Mesendoderm (in vitro differentiated cells): ENCODE measurements around the gene HTR3B.
"Not testable (repeated sequence)": the region's sequence is repeated elsewhere in the genome, so short reads cannot be mapped to it uniquely, and the experiment has no call there.

Source experiments
- DNase-seq: peaks from one replicate; pipeline ENCODE4 v3.0.0; 2013
- H2AK5ac ChIP-seq: 2 replicates; pipeline ENCODE4 v1.6.1; 2013; ENCODE audit warnings: low read length, inconsistent platforms
- H2BK120ac ChIP-seq: 2 replicates; pipeline ENCODE4 v1.6.1; 2013; ENCODE audit warnings: low read depth, mild to moderate bottlenecking, low read length, moderate library complexity, mixed read lengths
- H2BK15ac ChIP-seq: replicated peaks from 2 replicates; pipeline ENCODE4 v1.6.1; 2013; ENCODE audit warnings: low read depth, mild to moderate bottlenecking, moderate library complexity
- H2BK5ac ChIP-seq: 2 replicates; pipeline ENCODE4 v1.6.1; 2013; ENCODE audit warnings: low read length, inconsistent platforms
- H3K18ac ChIP-seq: 2 replicates; pipeline ENCODE4 v1.6.1; 2013; ENCODE audit warnings: mild to moderate bottlenecking, low read length, mixed read lengths
- H3K23ac ChIP-seq: one replicate; pipeline ENCODE4 v1.6.1; 2013; ENCODE audit warnings: low read length
- H3K27ac ChIP-seq: 2 replicates; pipeline ENCODE4 v1.5.1; 2013; ENCODE audit warnings: low read depth, mild to moderate bottlenecking, inconsistent platforms, low read length, moderate library complexity
- H3K27me3 ChIP-seq: 2 replicates; pipeline ENCODE4 v1.6.1; 2013; ENCODE audit warnings: low read length, control low read depth, mild to moderate bottlenecking, inconsistent platforms; ENCODE audit not compliant: insufficient read depth, poor library complexity
- H3K36me3 ChIP-seq: 2 replicates; pipeline ENCODE4 v1.6.1; 2013; ENCODE audit warnings: low read length, inconsistent platforms; ENCODE audit not compliant: control insufficient read depth, insufficient read depth
- H3K4ac ChIP-seq: one replicate; pipeline ENCODE4 v1.6.1; 2013; ENCODE audit warnings: low read depth, mild to moderate bottlenecking, low read length, moderate library complexity
- H3K4me1 ChIP-seq: 2 replicates; pipeline ENCODE4 v1.6.1; 2013; ENCODE audit warnings: low read depth, low read length, inconsistent platforms; ENCODE audit not compliant: control insufficient read depth
- H3K4me2 ChIP-seq: 2 replicates; pipeline ENCODE4 v1.6.1; 2013; ENCODE audit warnings: low read length
- H3K4me3 ChIP-seq: 2 replicates; pipeline ENCODE4 v1.5.1; 2013; ENCODE audit warnings: mild to moderate bottlenecking, low read length
- H3K56ac ChIP-seq: one replicate; pipeline ENCODE4 v1.6.1; 2013; ENCODE audit warnings: low read length
- H3K79me1 ChIP-seq: 2 replicates; pipeline ENCODE4 v1.6.1; 2013; ENCODE audit warnings: low read length, inconsistent platforms
- H3K79me2 ChIP-seq: 2 replicates; pipeline ENCODE4 v1.6.1; 2013; ENCODE audit warnings: mild to moderate bottlenecking, low read length; ENCODE audit not compliant: control insufficient read depth, insufficient read depth
- H3K9ac ChIP-seq: 2 replicates; pipeline ENCODE4 v1.6.1; 2013; ENCODE audit warnings: low read length, inconsistent platforms
- H4K5ac ChIP-seq: one replicate; pipeline ENCODE4 v1.6.1; 2013; ENCODE audit warnings: low read length
- H4K8ac ChIP-seq: one replicate; pipeline ENCODE4 v1.6.1; 2013; ENCODE audit warnings: low read depth, mild to moderate bottlenecking, control low read depth, low read length, moderate library complexity
- WGBS: extraction: QIAGEN DNeasy Blood & Tissue Kit; methylation state at CpG from one replicate; pipeline ENCODE4 v1.1.7; 2013; ENCODE audit warnings: low lambda C conversion rate, missing lambda C conversion rate; ENCODE audit not compliant: insufficient coverage; ENCODE audit errors: extremely low coverage; 5-methylcytosine and 5-hydroxymethylcytosine counted together

Gene HTR3B

GRCh38 chr11:113906516-113906915 is 1.9 kb downstream of the HTR3B start:
- Histone ChIP-seq H3K79me1 (no peaks in the 10 kb centered on the region), H2AK5ac (no peak overlapping the region), H3K27ac (no peak overlapping the region), H3K4me3 (no peak overlapping the region), H2BK15ac (no peak overlapping the region), H3K9ac (no peak overlapping the region), H3K27me3 (no peaks in the 10 kb centered on the region), H3K36me3 (no peaks in the 10 kb centered on the region), H3K18ac (no peak overlapping the region), H3K79me2 (no peaks in the 10 kb centered on the region), H3K4ac (no peak overlapping the region), H3K23ac (no peak overlapping the region), H4K5ac (no peak overlapping the region), H2BK120ac (no peak overlapping the region), H2BK5ac (no peak overlapping the region), H3K4me1 (no peaks in the 10 kb centered on the region), H3K4me2 (no peak overlapping the region), H3K56ac (no peak overlapping the region), H4K8ac (no peak overlapping the region)
- no CpG with 5 or more reads among the region's 2 CpGs for WGBS
- DNase-seq, result no peak

GRCh38 chr11:113907152-113907551 is 2.6 kb downstream of the HTR3B start:
- no peak overlapping the region for H3K4me2 ChIP-seq

GRCh38 chr11:113907681-113908080 is 3.1 kb downstream of the HTR3B start:
- H3K4me3 ChIP-seq, result no peak overlapping the region
- H3K4me2 ChIP-seq, result no peak overlapping the region
- H2BK15ac ChIP-seq, result no peak overlapping the region
- no peak for DNase-seq
- H3K4me1 ChIP-seq, result no peaks in the 10 kb centered on the region
- H2BK120ac ChIP-seq, result no peak overlapping the region
- H3K18ac ChIP-seq, result no peak overlapping the region
- no peaks in the 10 kb centered on the region for H3K36me3 ChIP-seq
- no peaks in the 10 kb centered on the region for H3K79me1 ChIP-seq
- H3K27me3 ChIP-seq, result no peaks in the 10 kb centered on the region
- H3K23ac ChIP-seq, result no peak overlapping the region
- H3K56ac ChIP-seq, result no peak overlapping the region
- H2BK5ac ChIP-seq, result no peak overlapping the region
- no peak overlapping the region for H4K5ac ChIP-seq
- no peaks in the 10 kb centered on the region for H3K79me2 ChIP-seq
- no peak overlapping the region for H4K8ac ChIP-seq
- no peak overlapping the region for H2AK5ac ChIP-seq
- no peak overlapping the region for H3K4ac ChIP-seq
- no peak overlapping the region for H3K27ac ChIP-seq
- WGBS, result no CpG with 5 or more reads among the region's 8 CpGs
- no peak overlapping the region for H3K9ac ChIP-seq

More at GRCh38 chr11:113907152-113907551, 2.6 kb downstream of the HTR3B start:
- Histone ChIP-seq H3K27me3 (no peaks in the 10 kb centered on the region), H3K79me2 (no peaks in the 10 kb centered on the region), H3K23ac (no peak overlapping the region), H3K9ac (no peak overlapping the region), H3K36me3 (no peaks in the 10 kb centered on the region), H3K4ac (no peak overlapping the region), H3K4me1 (no peaks in the 10 kb centered on the region), H2BK120ac (no peak overlapping the region), H2AK5ac (no peak overlapping the region), H3K79me1 (no peaks in the 10 kb centered on the region), H3K56ac (no peak overlapping the region), H3K4me3 (no peak overlapping the region), H2BK15ac (no peak overlapping the region), H4K5ac (no peak overlapping the region), H2BK5ac (no peak overlapping the region), H3K27ac (no peak overlapping the region), H4K8ac (no peak overlapping the region), H3K18ac (no peak overlapping the region)
- no peak for DNase-seq
- no CpG with 5 or more reads among the region's 1 CpG for WGBS

GRCh38 chr11:113908098-113908497 is 3.5 kb downstream of the HTR3B start:
- no peak overlapping the region for H3K4me3 ChIP-seq
- no peak overlapping the region for H3K27ac ChIP-seq
- no peak overlapping the region for H3K23ac ChIP-seq
- no peak overlapping the region for H3K4ac ChIP-seq
- WGBS, result no CpG with 5 or more reads among the region's 9 CpGs
- H3K18ac ChIP-seq, result no peak overlapping the region
- H2AK5ac ChIP-seq, result no peak overlapping the region
- H3K79me1 ChIP-seq, result no peaks in the 10 kb centered on the region
- H3K4me2 ChIP-seq, result no peak overlapping the region
- H3K56ac ChIP-seq, result no peak overlapping the region
- H3K9ac ChIP-seq, result no peak overlapping the region
- no peaks in the 10 kb centered on the region for H3K36me3 ChIP-seq
- no peak for DNase-seq
- no peaks in the 10 kb centered on the region for H3K4me1 ChIP-seq
- H4K5ac ChIP-seq, result no peak overlapping the region
- H3K27me3 ChIP-seq, result no peaks in the 10 kb centered on the region
- H2BK5ac ChIP-seq, result no peak overlapping the region
- no peak overlapping the region for H4K8ac ChIP-seq
- H3K79me2 ChIP-seq, result no peaks in the 10 kb centered on the region
- no peak overlapping the region for H2BK15ac ChIP-seq
- H2BK120ac ChIP-seq, result no peak overlapping the region

GRCh38 chr11:113911491-113911890 is 6.9 kb downstream of the HTR3B start:
- H4K8ac ChIP-seq, H3K4ac ChIP-seq, H3K4me2 ChIP-seq, H2BK5ac ChIP-seq, H3K36me3 ChIP-seq, H3K4me1 ChIP-seq, H3K27ac ChIP-seq, H3K9ac ChIP-seq, H3K4me3 ChIP-seq, H3K27me3 ChIP-seq, H3K56ac ChIP-seq, H3K23ac ChIP-seq, H2BK120ac ChIP-seq, H2BK15ac ChIP-seq, H4K5ac ChIP-seq, H3K79me1 ChIP-seq, H3K18ac ChIP-seq, DNase-seq, H3K79me2 ChIP-seq, H2AK5ac ChIP-seq: not testable (repeated sequence)
- WGBS, result no CpG with 5 or more reads among the region's 9 CpGs

GRCh38 chr11:113923572-113923971 is 19.0 kb downstream of the HTR3B start:
- H2AK5ac ChIP-seq, result no peak overlapping the region
- H3K4me2 ChIP-seq, result no peak overlapping the region
- H3K56ac ChIP-seq, result no peak overlapping the region
- no peaks in the 10 kb centered on the region for H3K79me2 ChIP-seq
- DNase-seq, result no peak
- H4K8ac ChIP-seq, result no peak overlapping the region
- H2BK120ac ChIP-seq, result no peak overlapping the region
- H2BK15ac ChIP-seq, result no peak overlapping the region
- H4K5ac ChIP-seq, result no peak overlapping the region
- H3K4me1 ChIP-seq, result no peaks in the 10 kb centered on the region
- H2BK5ac ChIP-seq, result no peak overlapping the region
- no peak overlapping the region for H3K4ac ChIP-seq
- no peaks in the 10 kb centered on the region for H3K79me1 ChIP-seq
- no CpG with 5 or more reads among the region's 2 CpGs for WGBS
- H3K36me3 ChIP-seq, result no peaks in the 10 kb centered on the region
- no peak overlapping the region for H3K18ac ChIP-seq
- no peaks in the 10 kb centered on the region for H3K27me3 ChIP-seq
- H3K4me3 ChIP-seq, result no peak overlapping the region
- no peak overlapping the region for H3K9ac ChIP-seq
- no peak overlapping the region for H3K23ac ChIP-seq
- H3K27ac ChIP-seq, result no peak overlapping the region
